H9 (cell line): ENCODE measurements around the gene RARA. TPM values are rescaled to one million over a fixed set of nuclear protein-coding genes. Genes with fewer than 3 reads are reported as not detected.

ENCODE experiments used
- DNase-seq: peaks from one replicate; pipeline ENCODE4 v3.0.0-alpha.2; 2017
- H2AFZ ChIP-seq: one replicate; pipeline ENCODE4 v1.6.1; 2013; ENCODE audit warnings: mild to moderate bottlenecking, low read length, control low read depth, moderate library complexity
- H2AK5ac ChIP-seq: 2 replicates; pipeline ENCODE4 v1.6.1; 2013; ENCODE audit warnings: low read length, control low read depth, mixed read lengths; ENCODE audit not compliant: insufficient read length
- H2BK120ac ChIP-seq: one replicate; pipeline ENCODE4 v1.6.1; 2013; ENCODE audit warnings: low read depth, mild to moderate bottlenecking, low read length, control low read depth, inconsistent platforms; ENCODE audit not compliant: poor library complexity, severe bottlenecking
- H2BK12ac ChIP-seq: 2 replicates; pipeline ENCODE4 v1.6.1; 2013; ENCODE audit warnings: low read length, control low read depth, mixed read lengths, low read depth; ENCODE audit not compliant: insufficient read length
- H2BK15ac ChIP-seq: 2 replicates; pipeline ENCODE4 v1.6.1; 2013; ENCODE audit warnings: low read depth, low read length, control low read depth
- H2BK20ac ChIP-seq: one replicate; pipeline ENCODE4 v1.6.1; 2013; ENCODE audit warnings: low read depth, mild to moderate bottlenecking, low read length, control low read depth, inconsistent platforms; ENCODE audit not compliant: poor library complexity, severe bottlenecking
- H2BK5ac ChIP-seq: 2 replicates; pipeline ENCODE4 v1.6.1; 2013; ENCODE audit warnings: low read length, control low read depth, mixed read lengths; ENCODE audit not compliant: insufficient read length
- H3K14ac ChIP-seq: 2 replicates; pipeline ENCODE4 v1.6.1; 2013; ENCODE audit warnings: low read length, control low read depth; ENCODE audit not compliant: insufficient read depth
- H3K18ac ChIP-seq: 2 replicates; pipeline ENCODE4 v1.6.1; 2013; ENCODE audit warnings: low read depth, mild to moderate bottlenecking, mixed read lengths, low read length, control low read depth; ENCODE audit not compliant: insufficient read length
- H3K23ac ChIP-seq: 2 replicates; pipeline ENCODE4 v1.6.1; 2013; ENCODE audit warnings: low read length, control low read depth, mixed read lengths, low read depth; ENCODE audit not compliant: insufficient read length
- H3K23me2 ChIP-seq: 2 replicates; pipeline ENCODE4 v1.6.1; 2013; ENCODE audit warnings: low read depth, mild to moderate bottlenecking, mixed read lengths, low read length, control low read depth; ENCODE audit not compliant: insufficient read length, poor library complexity, severe bottlenecking
- H3K27ac ChIP-seq: 2 replicates; pipeline ENCODE4 v1.5.1; 2013; ENCODE audit warnings: low read length, control low read depth, mixed read lengths, low read depth; ENCODE audit not compliant: insufficient read length
- H3K27me3 ChIP-seq: 2 replicates; pipeline ENCODE4 v1.6.1; 2013; ENCODE audit warnings: low read length, control low read depth, inconsistent platforms; ENCODE audit not compliant: insufficient read depth
- H3K4ac ChIP-seq: 2 replicates; pipeline ENCODE4 v1.6.1; 2013; ENCODE audit warnings: low read depth, mild to moderate bottlenecking, control low read depth, inconsistent platforms, low read length, moderate library complexity
- H3K4me1 ChIP-seq: 2 replicates; pipeline ENCODE4 v1.6.1; 2013; ENCODE audit warnings: low read length, control low read depth, inconsistent platforms; ENCODE audit not compliant: insufficient read depth
- H3K4me2 ChIP-seq: 2 replicates; pipeline ENCODE4 v1.6.1; 2013; ENCODE audit warnings: low read length, control low read depth, mixed read lengths; ENCODE audit not compliant: insufficient read length, insufficient read depth
- H3K56ac ChIP-seq: 2 replicates; pipeline ENCODE4 v1.6.1; 2013; ENCODE audit warnings: low read depth, mild to moderate bottlenecking, mixed read lengths, low read length, control low read depth; ENCODE audit not compliant: insufficient read length
- H3K79me1 ChIP-seq: 2 replicates; pipeline ENCODE4 v1.6.1; 2013; ENCODE audit warnings: low read depth, mild to moderate bottlenecking, moderate library complexity, low read length, control low read depth, inconsistent platforms; ENCODE audit not compliant: insufficient read depth, poor library complexity, severe bottlenecking
- H3K79me2 ChIP-seq: 2 replicates; pipeline ENCODE4 v1.6.1; 2013; ENCODE audit warnings: low read length, control low read depth, inconsistent platforms; ENCODE audit not compliant: insufficient read depth
- H3K9ac ChIP-seq: 2 replicates; pipeline ENCODE4 v1.6.1; 2013; ENCODE audit warnings: low read length, control low read depth, mixed read lengths; ENCODE audit not compliant: insufficient read length; ENCODE audit errors: extremely low read depth
- H3K9me3 ChIP-seq: one replicate; pipeline ENCODE4 v1.6.1; 2013; ENCODE audit warnings: low read depth, low read length, inconsistent platforms; ENCODE audit not compliant: control insufficient read depth
- H3T11ph ChIP-seq: one replicate; pipeline ENCODE4 v1.6.1; 2013; ENCODE audit warnings: mild to moderate bottlenecking, low read length, control low read depth, inconsistent platforms
- H4K20me1 ChIP-seq: one replicate; pipeline ENCODE4 v1.6.1; 2013; ENCODE audit not compliant: control insufficient read depth, insufficient read length, insufficient read depth
- H4K5ac ChIP-seq: 2 replicates; pipeline ENCODE4 v1.6.1; 2013; ENCODE audit warnings: low read depth, mild to moderate bottlenecking, mixed read lengths, low read length, control low read depth; ENCODE audit not compliant: insufficient read length
- H4K8ac ChIP-seq: replicated peaks from 2 replicates; pipeline ENCODE4 v1.6.1; 2013; ENCODE audit warnings: low read length, control low read depth, mixed read lengths, low read depth; ENCODE audit not compliant: insufficient read length
- H4K91ac ChIP-seq: 2 replicates; pipeline ENCODE4 v1.6.1; 2013; ENCODE audit warnings: low read depth, mild to moderate bottlenecking, moderate library complexity, mixed read lengths, low read length, control low read depth; ENCODE audit not compliant: insufficient read length
- H3K27ac Mint-ChIP-seq, 3 experiments: 2 replicates in 2 of 3; 3 replicates in 1 of 3; pipeline ENCODE4 v1.8.0; 2020 to 2021; ENCODE audit warnings: mixed read lengths in 3 of 3, mild to moderate bottlenecking in 1 of 3, moderate library complexity in 1 of 3
- H3K27me3 Mint-ChIP-seq: 2 replicates; pipeline ENCODE4 v1.8.0; 2021; ENCODE audit warnings: low read depth, mild to moderate bottlenecking, moderate library complexity, mixed read lengths
- H3K36me3 Mint-ChIP-seq, 3 experiments: 2 replicates in 2 of 3; 3 replicates in 1 of 3; pipeline ENCODE4 v1.8.0; 2020 to 2021; ENCODE audit warnings: low read depth in 3 of 3, mixed read lengths in 3 of 3; ENCODE audit not compliant: insufficient read depth in 1 of 3
- H3K4me1 Mint-ChIP-seq, 2 experiments: 2 replicates each; pipeline ENCODE4 v1.8.0; 2020; ENCODE audit warnings: mixed read lengths in 2 of 2
- H3K4me3 Mint-ChIP-seq, 2 experiments: 2 replicates in 1 of 2; 3 replicates in 1 of 2; pipeline ENCODE4 v1.8.0; 2020 to 2021; ENCODE audit warnings: mild to moderate bottlenecking in 2 of 2, mixed read lengths in 2 of 2, moderate library complexity in 1 of 2
- H3K9me3 Mint-ChIP-seq, 2 experiments: 2 replicates in 1 of 2; 3 replicates in 1 of 2; pipeline ENCODE4 v1.8.0; 2020; ENCODE audit warnings: mild to moderate bottlenecking in 2 of 2, mixed read lengths in 2 of 2, moderate library complexity in 1 of 2
- CTCF ChIP-seq: fragments of 200-600 bp; sonication (generic); conservative IDR thresholded peaks from 3 replicates; pipeline ENCODE4 v1.8.0; 2021; ENCODE audit warnings: antibody characterized with exemption, mild to moderate bottlenecking
- WGBS: extraction: QIAGEN DNeasy Blood & Tissue Kit; methylation state at CpG from one replicate; pipeline ENCODE4 v1.1.7; 2013; ENCODE audit warnings: missing lambda C conversion rate, low lambda C conversion rate, mixed read lengths; ENCODE audit not compliant: insufficient read length; ENCODE audit errors: extremely low coverage; 5-methylcytosine and 5-hydroxymethylcytosine counted together
- total RNA-seq: library from RNA; stranded (reverse); gene quantifications from 2 replicates; pipeline ENCODE4 v1.2.1, GENCODE V29; 2021

RARA gene
- total RNA-seq, 1 experiment from 2014 or later, result 17.6 TPM

GRCh38 chr17:40312131-40312731 lies 3.3 kb downstream of the RARA start:
- no peak for TF ChIP-seq CTCF
- H2BK12ac ChIP-seq, result no peak overlapping the region
- no peak overlapping the region for H2AK5ac ChIP-seq
- H2BK120ac ChIP-seq, result no peak overlapping the region
- no peak overlapping the region for H4K8ac ChIP-seq
- no peaks in the 10 kb centered on the region for H3K9me3 ChIP-seq
- WGBS, result no CpG with 5 or more reads among the region's 7 CpGs
- H2BK5ac ChIP-seq, result no peak overlapping the region
- peaks cover 4% of the 10 kb centered on the region for H4K20me1 ChIP-seq
- no peaks in the 10 kb centered on the region for H3K79me1 ChIP-seq
- no peak overlapping the region for H3K14ac ChIP-seq
- no peak overlapping the region for H3K4ac ChIP-seq
- H3T11ph ChIP-seq, result no peak overlapping the region
- H3K36me3 Mint-ChIP-seq, result no peaks in the 10 kb centered on the region; a peak in 1 of 7 replicates
- DNase-seq, result no peak
- no peak overlapping the region for H4K91ac ChIP-seq
- no peak overlapping the region for H3K4me2 ChIP-seq
- peaks cover 14% of the 10 kb centered on the region; the same call in 1 of the 2 replicates for H3K4me1 ChIP-seq
- H2BK20ac ChIP-seq, result no peak overlapping the region
- H3K79me2 ChIP-seq, result no peaks in the 10 kb centered on the region
- H3K9ac ChIP-seq, result no peak overlapping the region
- no peak overlapping the region for H3K56ac ChIP-seq
- peaks cover 18% of the 10 kb centered on the region for H3K23me2 ChIP-seq
- H4K5ac ChIP-seq, result no peak overlapping the region
- no peak overlapping the region for H3K27ac Mint-ChIP-seq
- peaks cover 44 to 51% of the 10 kb centered on the region in 2 experiments for H3K4me1 Mint-ChIP-seq
- H2BK15ac ChIP-seq, result no peak overlapping the region
- no peaks in the 10 kb centered on the region; the same call in 1 of the 2 replicates for H3K27me3 ChIP-seq
- no peak overlapping the region for H3K27ac ChIP-seq
- H3K18ac ChIP-seq, result no peak overlapping the region
- no peak overlapping the region for H2AFZ ChIP-seq
- no peak overlapping the region for H3K23ac ChIP-seq
- no peaks in the 10 kb centered on the region for H3K9me3 Mint-ChIP-seq
- peaks cover 44% of the 10 kb centered on the region for H3K27me3 Mint-ChIP-seq
- no peak overlapping the region for H3K4me3 Mint-ChIP-seq
